PC-9 (cell line): ENCODE data around the gene ORMDL1. TPM values are rescaled to one million over a fixed set of nuclear protein-coding genes. Genes with fewer than 3 reads are reported as not detected.

Experiments
- BruUV-seq: library from RNA; stranded (reverse); fragments of 400-500 nt; replicated peaks from 2 replicates; lab custom pipeline; 2021; lab: Mats Ljungman, UMichigan
- CTCF ChIA-PET: fragments of 300-600 bp; sonication (Branson Sonifier 250); formaldehyde crosslinking; loops from one replicate; lab custom pipeline; 2022; ENCODE audit warnings: antibody characterized with exemption; lab: Charles Lee
- POLR2A ChIA-PET: fragments of 300-600 bp; sonication (Branson Sonifier 250); formaldehyde crosslinking; loops from one replicate; lab custom pipeline; 2022; ENCODE audit warnings: antibody characterized with exemption; ENCODE audit not compliant: unreplicated experiment; lab: Charles Lee
- DNase-seq, 2 experiments: peaks; one replicate each; pipeline versions ENCODE4 v3.0.0 to v3.0.0-alpha.2; 2015 to 2022; ENCODE audit warnings: mixed read lengths in 1 of 2
- H2AFZ ChIP-seq: fragments of 200-600 bp; sonication (generic); 2 replicates; pipeline ENCODE4 v1.8.1; 2017; ENCODE audit warnings: antibody characterized with exemption
- H3F3A ChIP-seq: fragments of 200-600 bp; sonication (generic); 2 replicates; pipeline ENCODE4 v1.8.1; 2017; ENCODE audit warnings: antibody characterized with exemption, mild to moderate bottlenecking, low read depth; ENCODE audit not compliant: insufficient read depth
- H3K27ac ChIP-seq: fragments of 200-600 bp; sonication (generic); 2 replicates; pipeline ENCODE4 v1.6.1; 2016; ENCODE audit warnings: mixed run types
- H3K27me3 ChIP-seq: fragments of 200-600 bp; sonication (generic); 2 replicates; pipeline ENCODE4 v1.6.1; 2016; ENCODE audit warnings: low read depth, mixed run types; ENCODE audit not compliant: insufficient read depth
- H3K36me3 ChIP-seq: fragments of 200-600 bp; sonication (generic); 2 replicates; pipeline ENCODE4 v1.6.1; 2016; ENCODE audit warnings: low read depth, mixed run types
- H3K4me1 ChIP-seq: fragments of 200-600 bp; sonication (generic); replicated peaks from 2 replicates; pipeline ENCODE4 v1.6.1; 2016; ENCODE audit warnings: mixed run types; ENCODE audit not compliant: insufficient read depth
- H3K4me2 ChIP-seq: fragments of 200-600 bp; sonication (generic); 2 replicates; pipeline ENCODE4 v1.6.1; 2017; ENCODE audit warnings: mixed run types
- H3K4me3 ChIP-seq: fragments of 200-600 bp; sonication (generic); 2 replicates; pipeline ENCODE4 v1.6.1; 2016; ENCODE audit warnings: mixed run types
- H3K79me2 ChIP-seq: fragments of 200-600 bp; sonication (generic); 2 replicates; pipeline ENCODE4 v1.6.1; 2017; ENCODE audit warnings: low read depth, mixed run types
- H3K9me2 ChIP-seq: fragments of 200-600 bp; sonication (generic); 2 replicates; pipeline ENCODE4 v1.8.1; 2017; ENCODE audit warnings: mild to moderate bottlenecking; ENCODE audit not compliant: insufficient read depth
- H3K9me3 ChIP-seq: fragments of 200-600 bp; sonication (generic); 2 replicates; pipeline ENCODE4 v1.8.1; 2016; ENCODE audit warnings: low read depth; ENCODE audit not compliant: insufficient read depth
- H4K20me1 ChIP-seq: fragments of 200-600 bp; sonication (generic); 2 replicates; pipeline ENCODE4 v1.8.1; 2017; ENCODE audit not compliant: insufficient read depth
- CTCF ChIP-seq: fragments of 200-600 bp; sonication (generic); conservative IDR thresholded peaks from 2 replicates; pipeline ENCODE4 v1.6.1; 2017; ENCODE audit warnings: mixed run types, antibody characterized with exemption, mild to moderate bottlenecking, moderate library complexity
- EZH2 ChIP-seq: fragments of 200-600 bp; sonication (generic); IDR thresholded peaks from 2 replicates; pipeline ENCODE4 v1.8.0; 2017; ENCODE audit warnings: antibody characterized with exemption, low read depth
- intact Hi-C: fragments of 100-400 bp; cut with micrococcal nuclease; formaldehyde crosslinking; loops from one replicate; pipeline ENCODE4 v1.10.0; 2022; ENCODE audit not compliant: unreplicated experiment
- total RNA-seq: library from RNA; stranded (reverse); gene quantifications from 2 replicates; pipeline ENCODE4 v1.2.3, GENCODE V29; 2021

Gene ORMDL1
- total RNA-seq, 1 experiment from 2014 or later = 32.7 TPM

GRCh38 chr2:189794310-189794709 lies 10.2 kb upstream of the ORMDL1 start:
- intact Hi-C loops = no loop called here
- peaks cover 3% of the 10 kb centered on the region; the same call in 1 of the 2 replicates for H3K36me3 ChIP-seq
- H3K9me2 ChIP-seq = no peaks in the 10 kb centered on the region

GRCh38 chr2:189791338-189792042 lies 7.4 kb upstream of the ORMDL1 start:
- H3K9me2 ChIP-seq = no peaks in the 10 kb centered on the region
- no peaks in the 10 kb centered on the region for H3K9me3 ChIP-seq
- H3K79me2 ChIP-seq = peaks cover 1% of the 10 kb centered on the region; the same call in 1 of the 2 replicates
- no peaks in the 10 kb centered on the region for H4K20me1 ChIP-seq
- H3K4me2 ChIP-seq = no peak overlapping the region
- peaks cover 3% of the 10 kb centered on the region; the same call in 1 of the 2 replicates for H3K36me3 ChIP-seq
- CTCF ChIA-PET = no interaction called here
- no peak for DNase-seq
- H3F3A ChIP-seq = no peaks in the 10 kb centered on the region
- no peak overlapping the region for H3K4me3 ChIP-seq
- no TSS peak for BruUV-seq
- H3K4me1 ChIP-seq = no peaks in the 10 kb centered on the region
- no peak overlapping the region for H2AFZ ChIP-seq
- no peak for TF ChIP-seq CTCF
- no peak for TF ChIP-seq EZH2
- H3K27me3 ChIP-seq = no peaks in the 10 kb centered on the region
- no peak overlapping the region for H3K27ac ChIP-seq
- POLR2A ChIA-PET = no interaction called here
- intact Hi-C loops = no loop called here

More at GRCh38 chr2:189794310-189794709, 10.2 kb upstream of the ORMDL1 start:
- DNase-seq = no peak
- Histone ChIP-seq H3K4me2 (no peak overlapping the region), H3K4me3 (no peak overlapping the region), H2AFZ (no peak overlapping the region), H3K79me2 (no peaks in the 10 kb centered on the region; the same call in 1 of the 2 replicates), H3K4me1 (no peaks in the 10 kb centered on the region), H4K20me1 (no peaks in the 10 kb centered on the region), H3K27ac (no peak overlapping the region), H3F3A (no peaks in the 10 kb centered on the region), H3K9me3 (no peaks in the 10 kb centered on the region), H3K27me3 (no peaks in the 10 kb centered on the region)
- ChIA-PET POLR2A (no interaction called here), CTCF (no interaction called here)
- no peak for TF ChIP-seq EZH2
- TF ChIP-seq CTCF = no peak
- no TSS peak for BruUV-seq

- DNase-seq = no peak
- H3K9me2 ChIP-seq = no peaks in the 10 kb centered on the region
- POLR2A ChIA-PET = interaction anchor here (0.6 kb wide), 3 partner anchors 31 to 1098 kb away, joined by 3 to 4 read pairs (median 4); partner anchors contain the start of gene ANKAR
- CTCF ChIA-PET = no interaction called here
- peak overlapping the region; percentile 53 for H3K27ac ChIP-seq
- H3K4me2 ChIP-seq = peak overlapping the region; percentile 78
- H3F3A ChIP-seq = peaks cover 8% of the 10 kb centered on the region; the same call in 1 of the 2 replicates
- TF ChIP-seq EZH2 (no peak), CTCF (no peak)
- no peaks in the 10 kb centered on the region for H3K36me3 ChIP-seq
- intact Hi-C loops = no loop called here
- no peaks in the 10 kb centered on the region for H3K27me3 ChIP-seq
- peak overlapping the region; percentile 98 for H2AFZ ChIP-seq
- peak overlapping the region; percentile 84 for H3K4me3 ChIP-seq
- H3K9me3 ChIP-seq = no peaks in the 10 kb centered on the region
- peaks cover 42% of the 10 kb centered on the region for H3K79me2 ChIP-seq
- no TSS peak for BruUV-seq
- H4K20me1 ChIP-seq = no peaks in the 10 kb centered on the region
- H3K4me1 ChIP-seq = peaks cover 11% of the 10 kb centered on the region
Measured at GRCh38 chr2:189783451-189783926, 650 bp downstream of the ORMDL1 start.
